ENCODE measurements around the gene TIMP1.

Gene TIMP1

GRCh38 chrX:47573341-47574075 lies 8.7 kb upstream of the TIMP1 start:
- no peak for DNase-seq (ENCODE audit: low read depth)

GRCh38 chrX:47574076-47574546 lies 8.1 kb upstream of the TIMP1 start:
- no peak for DNase-seq (ENCODE audit: low read depth)

GRCh38 chrX:47574547-47575301 lies 7.5 kb upstream of the TIMP1 start:
- no peak for DNase-seq (ENCODE audit: low read depth)

- DNase-seq (ENCODE audit: low read depth), result no peak
Measured at GRCh38 chrX:47576021-47576898, 6.0 kb upstream of the TIMP1 start.

- no peak for DNase-seq (ENCODE audit: low read depth)
Measured at GRCh38 chrX:47577424-47577823, 4.8 kb upstream of the TIMP1 start.

GRCh38 chrX:47577901-47578300 lies 4.3 kb upstream of the TIMP1 start:
- no peak for DNase-seq (ENCODE audit: low read depth)

GRCh38 chrX:47578692-47579091 lies 3.5 kb upstream of the TIMP1 start:
- no peak for DNase-seq (ENCODE audit: low read depth)

GRCh38 chrX:47579537-47579936 lies 2.7 kb upstream of the TIMP1 start:
- no peak for DNase-seq (ENCODE audit: low read depth)

- DNase-seq (ENCODE audit: low read depth), result no peak
Measured at GRCh38 chrX:47583240-47583861, 1.1 kb downstream of the TIMP1 start.

- DNase-seq (ENCODE audit: low read depth), result no peak
Measured at GRCh38 chrX:47584714-47585113, 2.5 kb downstream of the TIMP1 start.

- no peak for DNase-seq (ENCODE audit: low read depth)
Measured at GRCh38 chrX:47585273-47585672, 3.0 kb downstream of the TIMP1 start.

GRCh38 chrX:47586043-47586787 lies 4.0 kb downstream of the TIMP1 start:
- DNase-seq (ENCODE audit: low read depth), result no peak

- DNase-seq (ENCODE audit: low read depth), result no peak
Measured at GRCh38 chrX:47587091-47587891, 5.1 kb downstream of the TIMP1 start.

- no peak for DNase-seq (ENCODE audit: low read depth)
Measured at GRCh38 chrX:47587906-47588735, 5.9 kb downstream of the TIMP1 start.

GRCh38 chrX:47590984-47591383 lies 8.7 kb downstream of the TIMP1 start:
- DNase-seq (ENCODE audit: low read depth), result no peak

- DNase-seq (ENCODE audit: low read depth), result no peak
Measured at GRCh38 chrX:47593522-47593921, 11.3 kb downstream of the TIMP1 start.

- no peak for DNase-seq (ENCODE audit: low read depth)
Measured at GRCh38 chrX:47595716-47596251, 13.5 kb downstream of the TIMP1 start.

GRCh38 chrX:47596256-47596655 lies 14.0 kb downstream of the TIMP1 start:
- DNase-seq (ENCODE audit: low read depth), result no peak

- DNase-seq (ENCODE audit: low read depth), result no peak
Measured at GRCh38 chrX:47597222-47597621, 15.0 kb downstream of the TIMP1 start.

Measured in stimulated activated CD8-positive, alpha-beta memory T cell treated with anti-CD3 and anti-CD28 coated beads, Interleukin-4, amount 100 ng/mL, for 24 hours (primary cell).